H9 (cell line): Measurements from ENCODE around the gene CEP41. TPM values are rescaled to one million over a fixed set of nuclear protein-coding genes. Genes with fewer than 3 reads are reported as not detected.

ENCODE experiments used
- DNase-seq: peaks from one replicate; pipeline ENCODE4 v3.0.0-alpha.2; 2017
- H2AFZ ChIP-seq: one replicate; pipeline ENCODE4 v1.6.1; 2013; ENCODE audit warnings: mild to moderate bottlenecking, low read length, control low read depth, moderate library complexity
- H2AK5ac ChIP-seq: 2 replicates; pipeline ENCODE4 v1.6.1; 2013; ENCODE audit warnings: low read length, control low read depth, mixed read lengths; ENCODE audit not compliant: insufficient read length
- H2BK120ac ChIP-seq: one replicate; pipeline ENCODE4 v1.6.1; 2013; ENCODE audit warnings: low read depth, mild to moderate bottlenecking, low read length, control low read depth, inconsistent platforms; ENCODE audit not compliant: poor library complexity, severe bottlenecking
- H2BK12ac ChIP-seq: 2 replicates; pipeline ENCODE4 v1.6.1; 2013; ENCODE audit warnings: low read length, control low read depth, mixed read lengths, low read depth; ENCODE audit not compliant: insufficient read length
- H2BK15ac ChIP-seq: 2 replicates; pipeline ENCODE4 v1.6.1; 2013; ENCODE audit warnings: low read depth, low read length, control low read depth
- H2BK20ac ChIP-seq: one replicate; pipeline ENCODE4 v1.6.1; 2013; ENCODE audit warnings: low read depth, mild to moderate bottlenecking, low read length, control low read depth, inconsistent platforms; ENCODE audit not compliant: poor library complexity, severe bottlenecking
- H2BK5ac ChIP-seq: 2 replicates; pipeline ENCODE4 v1.6.1; 2013; ENCODE audit warnings: low read length, control low read depth, mixed read lengths; ENCODE audit not compliant: insufficient read length
- H3K14ac ChIP-seq: 2 replicates; pipeline ENCODE4 v1.6.1; 2013; ENCODE audit warnings: low read length, control low read depth; ENCODE audit not compliant: insufficient read depth
- H3K18ac ChIP-seq: 2 replicates; pipeline ENCODE4 v1.6.1; 2013; ENCODE audit warnings: low read depth, mild to moderate bottlenecking, mixed read lengths, low read length, control low read depth; ENCODE audit not compliant: insufficient read length
- H3K23ac ChIP-seq: 2 replicates; pipeline ENCODE4 v1.6.1; 2013; ENCODE audit warnings: low read length, control low read depth, mixed read lengths, low read depth; ENCODE audit not compliant: insufficient read length
- H3K23me2 ChIP-seq: 2 replicates; pipeline ENCODE4 v1.6.1; 2013; ENCODE audit warnings: low read depth, mild to moderate bottlenecking, mixed read lengths, low read length, control low read depth; ENCODE audit not compliant: insufficient read length, poor library complexity, severe bottlenecking
- H3K27ac ChIP-seq: 2 replicates; pipeline ENCODE4 v1.5.1; 2013; ENCODE audit warnings: low read length, control low read depth, mixed read lengths, low read depth; ENCODE audit not compliant: insufficient read length
- H3K27me3 ChIP-seq: 2 replicates; pipeline ENCODE4 v1.6.1; 2013; ENCODE audit warnings: low read length, control low read depth, inconsistent platforms; ENCODE audit not compliant: insufficient read depth
- H3K4ac ChIP-seq: 2 replicates; pipeline ENCODE4 v1.6.1; 2013; ENCODE audit warnings: low read depth, mild to moderate bottlenecking, control low read depth, inconsistent platforms, low read length, moderate library complexity
- H3K4me1 ChIP-seq: 2 replicates; pipeline ENCODE4 v1.6.1; 2013; ENCODE audit warnings: low read length, control low read depth, inconsistent platforms; ENCODE audit not compliant: insufficient read depth
- H3K4me2 ChIP-seq: 2 replicates; pipeline ENCODE4 v1.6.1; 2013; ENCODE audit warnings: low read length, control low read depth, mixed read lengths; ENCODE audit not compliant: insufficient read length, insufficient read depth
- H3K56ac ChIP-seq: 2 replicates; pipeline ENCODE4 v1.6.1; 2013; ENCODE audit warnings: low read depth, mild to moderate bottlenecking, mixed read lengths, low read length, control low read depth; ENCODE audit not compliant: insufficient read length
- H3K79me1 ChIP-seq: 2 replicates; pipeline ENCODE4 v1.6.1; 2013; ENCODE audit warnings: low read depth, mild to moderate bottlenecking, moderate library complexity, low read length, control low read depth, inconsistent platforms; ENCODE audit not compliant: insufficient read depth, poor library complexity, severe bottlenecking
- H3K79me2 ChIP-seq: 2 replicates; pipeline ENCODE4 v1.6.1; 2013; ENCODE audit warnings: low read length, control low read depth, inconsistent platforms; ENCODE audit not compliant: insufficient read depth
- H3K9ac ChIP-seq: 2 replicates; pipeline ENCODE4 v1.6.1; 2013; ENCODE audit warnings: low read length, control low read depth, mixed read lengths; ENCODE audit not compliant: insufficient read length; ENCODE audit errors: extremely low read depth
- H3K9me3 ChIP-seq: one replicate; pipeline ENCODE4 v1.6.1; 2013; ENCODE audit warnings: low read depth, low read length, inconsistent platforms; ENCODE audit not compliant: control insufficient read depth
- H3T11ph ChIP-seq: one replicate; pipeline ENCODE4 v1.6.1; 2013; ENCODE audit warnings: mild to moderate bottlenecking, low read length, control low read depth, inconsistent platforms
- H4K20me1 ChIP-seq: one replicate; pipeline ENCODE4 v1.6.1; 2013; ENCODE audit not compliant: control insufficient read depth, insufficient read length, insufficient read depth
- H4K5ac ChIP-seq: 2 replicates; pipeline ENCODE4 v1.6.1; 2013; ENCODE audit warnings: low read depth, mild to moderate bottlenecking, mixed read lengths, low read length, control low read depth; ENCODE audit not compliant: insufficient read length
- H4K8ac ChIP-seq: replicated peaks from 2 replicates; pipeline ENCODE4 v1.6.1; 2013; ENCODE audit warnings: low read length, control low read depth, mixed read lengths, low read depth; ENCODE audit not compliant: insufficient read length
- H4K91ac ChIP-seq: 2 replicates; pipeline ENCODE4 v1.6.1; 2013; ENCODE audit warnings: low read depth, mild to moderate bottlenecking, moderate library complexity, mixed read lengths, low read length, control low read depth; ENCODE audit not compliant: insufficient read length
- H3K27ac Mint-ChIP-seq, 3 experiments: 2 replicates in 2 of 3; 3 replicates in 1 of 3; pipeline ENCODE4 v1.8.0; 2020 to 2021; ENCODE audit warnings: mixed read lengths in 3 of 3, mild to moderate bottlenecking in 1 of 3, moderate library complexity in 1 of 3
- H3K27me3 Mint-ChIP-seq: 2 replicates; pipeline ENCODE4 v1.8.0; 2021; ENCODE audit warnings: low read depth, mild to moderate bottlenecking, moderate library complexity, mixed read lengths
- H3K36me3 Mint-ChIP-seq, 3 experiments: 2 replicates in 2 of 3; 3 replicates in 1 of 3; pipeline ENCODE4 v1.8.0; 2020 to 2021; ENCODE audit warnings: low read depth in 3 of 3, mixed read lengths in 3 of 3; ENCODE audit not compliant: insufficient read depth in 1 of 3
- H3K4me1 Mint-ChIP-seq, 2 experiments: 2 replicates each; pipeline ENCODE4 v1.8.0; 2020; ENCODE audit warnings: mixed read lengths in 2 of 2
- H3K4me3 Mint-ChIP-seq, 2 experiments: 2 replicates in 1 of 2; 3 replicates in 1 of 2; pipeline ENCODE4 v1.8.0; 2020 to 2021; ENCODE audit warnings: mild to moderate bottlenecking in 2 of 2, mixed read lengths in 2 of 2, moderate library complexity in 1 of 2
- H3K9me3 Mint-ChIP-seq, 2 experiments: 2 replicates in 1 of 2; 3 replicates in 1 of 2; pipeline ENCODE4 v1.8.0; 2020; ENCODE audit warnings: mild to moderate bottlenecking in 2 of 2, mixed read lengths in 2 of 2, moderate library complexity in 1 of 2
- WGBS: extraction: QIAGEN DNeasy Blood & Tissue Kit; methylation state at CpG from one replicate; pipeline ENCODE4 v1.1.7; 2013; ENCODE audit warnings: missing lambda C conversion rate, low lambda C conversion rate, mixed read lengths; ENCODE audit not compliant: insufficient read length; ENCODE audit errors: extremely low coverage; 5-methylcytosine and 5-hydroxymethylcytosine counted together
- total RNA-seq: library from RNA; stranded (reverse); gene quantifications from 2 replicates; pipeline ENCODE4 v1.2.1, GENCODE V29; 2021
- TF ChIP-seq, protein P1 (sequence below): fragments of 200-600 bp; sonication (generic); conservative IDR thresholded peaks from 3 replicates; pipeline ENCODE4 v1.8.0; 2021; ENCODE audit warnings: antibody characterized with exemption, mild to moderate bottlenecking

CEP41 gene
- total RNA-seq, 1 experiment from 2014 or later = 9.7 TPM

DNA sequence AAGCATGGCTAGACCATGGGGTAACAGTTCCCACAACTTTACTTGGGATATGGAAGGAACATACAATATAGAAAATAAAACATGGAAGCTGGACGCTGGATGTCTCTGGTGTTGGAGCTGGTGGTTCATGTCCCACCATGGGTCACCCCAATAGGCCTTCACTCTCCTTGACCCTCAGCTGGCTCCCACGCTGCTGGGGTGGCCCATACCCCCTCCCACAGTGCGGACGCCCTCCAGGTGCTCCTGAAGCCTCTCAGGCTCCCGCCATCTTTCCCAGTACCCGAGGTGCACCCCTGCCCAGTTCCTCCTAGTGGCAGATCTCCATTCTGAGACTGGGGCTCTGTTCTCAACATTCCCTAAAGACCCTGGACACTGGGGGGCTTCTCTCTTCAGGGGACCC lies 66.3 kb downstream of the CEP41 start:
- H3K9ac ChIP-seq = no peak overlapping the region

More for the DNA sequence above, 66.3 kb downstream of the CEP41 start:
- peaks cover 9 to 19% of the 10 kb centered on the region in 2 experiments for H3K4me1 Mint-ChIP-seq
- H3K56ac ChIP-seq = no peak overlapping the region
- no peak overlapping the region for H4K5ac ChIP-seq
- TF ChIP-seq, protein P1, sequence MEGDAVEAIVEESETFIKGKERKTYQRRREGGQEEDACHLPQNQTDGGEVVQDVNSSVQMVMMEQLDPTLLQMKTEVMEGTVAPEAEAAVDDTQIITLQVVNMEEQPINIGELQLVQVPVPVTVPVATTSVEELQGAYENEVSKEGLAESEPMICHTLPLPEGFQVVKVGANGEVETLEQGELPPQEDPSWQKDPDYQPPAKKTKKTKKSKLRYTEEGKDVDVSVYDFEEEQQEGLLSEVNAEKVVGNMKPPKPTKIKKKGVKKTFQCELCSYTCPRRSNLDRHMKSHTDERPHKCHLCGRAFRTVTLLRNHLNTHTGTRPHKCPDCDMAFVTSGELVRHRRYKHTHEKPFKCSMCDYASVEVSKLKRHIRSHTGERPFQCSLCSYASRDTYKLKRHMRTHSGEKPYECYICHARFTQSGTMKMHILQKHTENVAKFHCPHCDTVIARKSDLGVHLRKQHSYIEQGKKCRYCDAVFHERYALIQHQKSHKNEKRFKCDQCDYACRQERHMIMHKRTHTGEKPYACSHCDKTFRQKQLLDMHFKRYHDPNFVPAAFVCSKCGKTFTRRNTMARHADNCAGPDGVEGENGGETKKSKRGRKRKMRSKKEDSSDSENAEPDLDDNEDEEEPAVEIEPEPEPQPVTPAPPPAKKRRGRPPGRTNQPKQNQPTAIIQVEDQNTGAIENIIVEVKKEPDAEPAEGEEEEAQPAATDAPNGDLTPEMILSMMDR = no peak
- H3K14ac ChIP-seq = no peak overlapping the region
- no peak for DNase-seq
- H3K27me3 Mint-ChIP-seq = peaks cover 3% of the 10 kb centered on the region; the same call in 1 of the 2 replicates
- H2AK5ac ChIP-seq = no peak overlapping the region
- no peak overlapping the region for H2BK12ac ChIP-seq
- no peak overlapping the region for H4K8ac ChIP-seq
- H3K27me3 ChIP-seq = no peaks in the 10 kb centered on the region
- H2BK15ac ChIP-seq = no peak overlapping the region
- no peak overlapping the region for H3K18ac ChIP-seq
- peaks cover 22 to 29% of the 10 kb centered on the region in 2 experiments for H3K9me3 Mint-ChIP-seq
- H3K79me1 ChIP-seq = no peaks in the 10 kb centered on the region
- H3K4me2 ChIP-seq = no peak overlapping the region
- no peak overlapping the region for H2BK120ac ChIP-seq
- H3T11ph ChIP-seq = no peak overlapping the region
- H2BK20ac ChIP-seq = no peak overlapping the region
- H2BK5ac ChIP-seq = no peak overlapping the region
- H3K4me3 Mint-ChIP-seq = no peak overlapping the region
- H4K20me1 ChIP-seq = no peaks in the 10 kb centered on the region
- no peak overlapping the region for H3K27ac Mint-ChIP-seq
- H4K91ac ChIP-seq = no peak overlapping the region
- H3K4me1 ChIP-seq = no peaks in the 10 kb centered on the region
- no peaks in the 10 kb centered on the region for H3K79me2 ChIP-seq
- no peak overlapping the region for H3K27ac ChIP-seq
- peaks cover 14 to 23% (median 21%) of the 10 kb centered on the region in 3 experiments for H3K36me3 Mint-ChIP-seq
- no peak overlapping the region for H2AFZ ChIP-seq
- H3K4ac ChIP-seq = no peak overlapping the region
- no CpG with 5 or more reads among the region's 6 CpGs for WGBS
- H3K23me2 ChIP-seq = no peaks in the 10 kb centered on the region
- no peak overlapping the region for H3K23ac ChIP-seq
- H3K9me3 ChIP-seq = no peaks in the 10 kb centered on the region
